Ascending aorta (tissue), 2 donors: ENCODE results near the gene ACOT8. TPM values are rescaled to one million over a fixed set of nuclear protein-coding genes. Genes with fewer than 3 reads are reported as not detected.

Experiments
- DNase-seq, 2 donors: peaks; one replicate each; pipeline ENCODE4 v3.0.0-alpha.2; 2019; ENCODE audit warnings: low spot score in 2 of 2
- H3K27ac ChIP-seq, 2 donors: fragments of 200-600 bp; sonication (generic); one replicate each; pipeline ENCODE4 v1.5.1; 2016 to 2017; ENCODE audit warnings: mild to moderate bottlenecking in 1 of 2
- H3K27me3 ChIP-seq: fragments of 200-600 bp; sonication (generic); one replicate; pipeline ENCODE4 v1.5.1; 2017
- H3K36me3 ChIP-seq, 2 donors: fragments of 200-600 bp; sonication (generic); one replicate each; pipeline ENCODE4 v1.5.1; 2016
- H3K4me1 ChIP-seq, 2 donors: fragments of 200-600 bp; sonication (generic); one replicate each; pipeline ENCODE4 v1.5.1; 2016 to 2017; ENCODE audit warnings: mild to moderate bottlenecking in 1 of 2
- H3K4me3 ChIP-seq, 2 donors: fragments of 200-600 bp; sonication (generic); one replicate each; pipeline ENCODE4 v1.5.1; 2016 to 2017; ENCODE audit warnings: mild to moderate bottlenecking in 1 of 2
- H3K9me3 ChIP-seq, 2 donors: fragments of 200-600 bp; sonication (generic); one replicate each; pipeline ENCODE4 v1.5.1; 2016
- intact Hi-C: fragments of 100-400 bp; cut with DNase I; formaldehyde crosslinking; loops from one replicate; pipeline ENCODE4 v1.15.1; 2023
- total RNA-seq: library from RNA; depleted of rRNA; stranded (reverse); fragments of >200 nt; gene quantifications from one replicate; pipeline ENCODE4 v1.1.0, GENCODE V29; 2016
- TF ChIP-seq, protein P1 (sequence below), 3 experiments: fragments of 200-600 bp in 2 of 3; fragments of 450-650 bp in 1 of 3; sonication (generic) in 2 of 3; IDR thresholded peaks; one replicate each; pipeline ENCODE4 v1.5.1; 2016 to 2019; ENCODE audit warnings: antibody characterized with exemption in 3 of 3, mild to moderate bottlenecking in 1 of 3, moderate library complexity in 1 of 3

The ACOT8 gene
- total RNA-seq, 1 donor from 2014 or later, result 34.4 TPM

GRCh38 chr20:45848969-45849582 lies 8.1 kb downstream of the ACOT8 start:
- Histone ChIP-seq H3K9me3 (no peaks in the 10 kb centered on the region), H3K4me3 (no peak overlapping the region), H3K27me3 (no peaks in the 10 kb centered on the region), H3K4me1 (no peaks in the 10 kb centered on the region), H3K27ac (no peak overlapping the region), H3K36me3 (peaks cover 27 to 47% of the 10 kb centered on the region in 2 donors)
- no peak for DNase-seq
- TF ChIP-seq, protein P1, sequence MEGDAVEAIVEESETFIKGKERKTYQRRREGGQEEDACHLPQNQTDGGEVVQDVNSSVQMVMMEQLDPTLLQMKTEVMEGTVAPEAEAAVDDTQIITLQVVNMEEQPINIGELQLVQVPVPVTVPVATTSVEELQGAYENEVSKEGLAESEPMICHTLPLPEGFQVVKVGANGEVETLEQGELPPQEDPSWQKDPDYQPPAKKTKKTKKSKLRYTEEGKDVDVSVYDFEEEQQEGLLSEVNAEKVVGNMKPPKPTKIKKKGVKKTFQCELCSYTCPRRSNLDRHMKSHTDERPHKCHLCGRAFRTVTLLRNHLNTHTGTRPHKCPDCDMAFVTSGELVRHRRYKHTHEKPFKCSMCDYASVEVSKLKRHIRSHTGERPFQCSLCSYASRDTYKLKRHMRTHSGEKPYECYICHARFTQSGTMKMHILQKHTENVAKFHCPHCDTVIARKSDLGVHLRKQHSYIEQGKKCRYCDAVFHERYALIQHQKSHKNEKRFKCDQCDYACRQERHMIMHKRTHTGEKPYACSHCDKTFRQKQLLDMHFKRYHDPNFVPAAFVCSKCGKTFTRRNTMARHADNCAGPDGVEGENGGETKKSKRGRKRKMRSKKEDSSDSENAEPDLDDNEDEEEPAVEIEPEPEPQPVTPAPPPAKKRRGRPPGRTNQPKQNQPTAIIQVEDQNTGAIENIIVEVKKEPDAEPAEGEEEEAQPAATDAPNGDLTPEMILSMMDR (IDR thresholded peaks at IDR 0.05), result no peak
- intact Hi-C loops, result no loop called here

GRCh38 chr20:45848421-45848820 lies 8.8 kb downstream of the ACOT8 start:
- no peak for DNase-seq
- no peak overlapping the region for H3K4me3 ChIP-seq
- no peaks in the 10 kb centered on the region for H3K27me3 ChIP-seq
- H3K36me3 ChIP-seq, result peaks cover 33 to 53% of the 10 kb centered on the region in 2 donors
- H3K27ac ChIP-seq, result peak overlapping the region in 1 of 2 donors; percentile 19
- no peaks in the 10 kb centered on the region for H3K9me3 ChIP-seq
- intact Hi-C loops, result no loop called here
- TF ChIP-seq, protein P1 (IDR thresholded peaks at IDR 0.05), result no peak
- no peaks in the 10 kb centered on the region for H3K4me1 ChIP-seq

DNA sequence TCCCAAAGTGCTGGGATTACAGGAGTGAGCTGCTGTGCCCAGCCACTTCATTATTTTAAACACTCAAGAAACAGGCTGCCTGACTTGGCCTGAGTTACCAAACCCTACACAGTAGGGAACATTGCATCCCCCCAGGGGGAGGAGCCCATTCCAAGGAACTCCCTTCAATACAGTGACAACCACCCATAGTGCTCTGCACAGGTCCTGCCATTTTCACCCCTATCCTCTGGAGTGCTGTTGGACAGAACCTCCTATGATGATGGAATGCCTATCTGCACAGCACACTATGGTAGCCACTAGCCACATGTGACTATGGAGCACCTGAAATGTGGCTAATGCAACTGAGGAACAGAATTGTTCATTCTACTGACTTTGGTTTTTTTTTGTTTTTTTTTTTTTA lies 11.7 kb downstream of the ACOT8 start:
- no peak for DNase-seq
- TF ChIP-seq, protein P1 (IDR thresholded peaks at IDR 0.05), result no peak
- Histone ChIP-seq H3K4me3 (no peak overlapping the region), H3K4me1 (peaks cover 0 to 10% of the 10 kb centered on the region in 2 donors), H3K36me3 (peaks cover 46 to 69% of the 10 kb centered on the region in 2 donors), H3K27me3 (no peaks in the 10 kb centered on the region), H3K9me3 (no peaks in the 10 kb centered on the region), H3K27ac (peak overlapping the region in 1 of 2 donors; percentile 19)
- intact Hi-C loops, result no loop called here

GRCh38 chr20:45843506-45843905 lies 13.7 kb downstream of the ACOT8 start:
- DNase-seq, result no peak
- Histone ChIP-seq H3K36me3 (peaks cover 53 to 70% of the 10 kb centered on the region in 2 donors), H3K27ac (no peak overlapping the region), H3K9me3 (no peaks in the 10 kb centered on the region), H3K4me1 (peaks cover 0 to 10% of the 10 kb centered on the region in 2 donors), H3K27me3 (no peaks in the 10 kb centered on the region), H3K4me3 (no peak overlapping the region)
- TF ChIP-seq, protein P1 (IDR thresholded peaks at IDR 0.05), result no peak
- intact Hi-C loops, result no loop called here

- peaks cover 50 to 68% of the 10 kb centered on the region in 2 donors for H3K36me3 ChIP-seq
- no peak for DNase-seq
- H3K9me3 ChIP-seq, result no peaks in the 10 kb centered on the region
- H3K27ac ChIP-seq, result peak overlapping the region; percentile 34 to 53
- TF ChIP-seq, protein P1 (IDR thresholded peaks at IDR 0.05), result no peak
- H3K4me3 ChIP-seq, result no peak overlapping the region
- H3K27me3 ChIP-seq, result no peaks in the 10 kb centered on the region
- intact Hi-C loops, result no loop called here
- H3K4me1 ChIP-seq, result peaks cover 0 to 10% of the 10 kb centered on the region in 2 donors
These were observed 14.9 kb downstream of the ACOT8 start for GRCh38 chr20:45842169-45842812.
